Mesendoderm (in vitro differentiated cells): ENCODE data around the gene MAP3K1.

Experiments used
- DNase-seq: peaks from one replicate; pipeline ENCODE4 v3.0.0; 2013
- H2AK5ac ChIP-seq: 2 replicates; pipeline ENCODE4 v1.6.1; 2013; ENCODE audit warnings: low read length, inconsistent platforms
- H2BK120ac ChIP-seq: 2 replicates; pipeline ENCODE4 v1.6.1; 2013; ENCODE audit warnings: low read depth, mild to moderate bottlenecking, low read length, moderate library complexity, mixed read lengths
- H2BK15ac ChIP-seq: replicated peaks from 2 replicates; pipeline ENCODE4 v1.6.1; 2013; ENCODE audit warnings: low read depth, mild to moderate bottlenecking, moderate library complexity
- H2BK5ac ChIP-seq: 2 replicates; pipeline ENCODE4 v1.6.1; 2013; ENCODE audit warnings: low read length, inconsistent platforms
- H3K18ac ChIP-seq: 2 replicates; pipeline ENCODE4 v1.6.1; 2013; ENCODE audit warnings: mild to moderate bottlenecking, low read length, mixed read lengths
- H3K23ac ChIP-seq: one replicate; pipeline ENCODE4 v1.6.1; 2013; ENCODE audit warnings: low read length
- H3K27ac ChIP-seq: 2 replicates; pipeline ENCODE4 v1.5.1; 2013; ENCODE audit warnings: low read depth, mild to moderate bottlenecking, inconsistent platforms, low read length, moderate library complexity
- H3K27me3 ChIP-seq: 2 replicates; pipeline ENCODE4 v1.6.1; 2013; ENCODE audit warnings: low read length, control low read depth, mild to moderate bottlenecking, inconsistent platforms; ENCODE audit not compliant: insufficient read depth, poor library complexity
- H3K36me3 ChIP-seq: 2 replicates; pipeline ENCODE4 v1.6.1; 2013; ENCODE audit warnings: low read length, inconsistent platforms; ENCODE audit not compliant: control insufficient read depth, insufficient read depth
- H3K4ac ChIP-seq: one replicate; pipeline ENCODE4 v1.6.1; 2013; ENCODE audit warnings: low read depth, mild to moderate bottlenecking, low read length, moderate library complexity
- H3K4me1 ChIP-seq: 2 replicates; pipeline ENCODE4 v1.6.1; 2013; ENCODE audit warnings: low read depth, low read length, inconsistent platforms; ENCODE audit not compliant: control insufficient read depth
- H3K4me2 ChIP-seq: 2 replicates; pipeline ENCODE4 v1.6.1; 2013; ENCODE audit warnings: low read length
- H3K4me3 ChIP-seq: 2 replicates; pipeline ENCODE4 v1.5.1; 2013; ENCODE audit warnings: mild to moderate bottlenecking, low read length
- H3K56ac ChIP-seq: one replicate; pipeline ENCODE4 v1.6.1; 2013; ENCODE audit warnings: low read length
- H3K79me1 ChIP-seq: 2 replicates; pipeline ENCODE4 v1.6.1; 2013; ENCODE audit warnings: low read length, inconsistent platforms
- H3K79me2 ChIP-seq: 2 replicates; pipeline ENCODE4 v1.6.1; 2013; ENCODE audit warnings: mild to moderate bottlenecking, low read length; ENCODE audit not compliant: control insufficient read depth, insufficient read depth
- H3K9ac ChIP-seq: 2 replicates; pipeline ENCODE4 v1.6.1; 2013; ENCODE audit warnings: low read length, inconsistent platforms
- H4K5ac ChIP-seq: one replicate; pipeline ENCODE4 v1.6.1; 2013; ENCODE audit warnings: low read length
- H4K8ac ChIP-seq: one replicate; pipeline ENCODE4 v1.6.1; 2013; ENCODE audit warnings: low read depth, mild to moderate bottlenecking, control low read depth, low read length, moderate library complexity
- WGBS: extraction: QIAGEN DNeasy Blood & Tissue Kit; methylation state at CpG from one replicate; pipeline ENCODE4 v1.1.7; 2013; ENCODE audit warnings: low lambda C conversion rate, missing lambda C conversion rate; ENCODE audit not compliant: insufficient coverage; ENCODE audit errors: extremely low coverage; 5-methylcytosine and 5-hydroxymethylcytosine counted together

Gene MAP3K1

GRCh38 chr5:56854920-56855319 is 39.6 kb downstream of the MAP3K1 start:
- no peak overlapping the region for H2BK5ac ChIP-seq
- H2AK5ac ChIP-seq: no peak overlapping the region
- no peak overlapping the region for H3K4ac ChIP-seq
- H3K18ac ChIP-seq: no peak overlapping the region
- H2BK15ac ChIP-seq: no peak overlapping the region
- no peak overlapping the region for H3K23ac ChIP-seq
- WGBS: no CpG with 5 or more reads among the region's 1 CpG
- peaks cover 22% of the 10 kb centered on the region for H3K79me2 ChIP-seq
- H3K36me3 ChIP-seq: no peaks in the 10 kb centered on the region
- H2BK120ac ChIP-seq: no peak overlapping the region
- no peak overlapping the region for H4K5ac ChIP-seq
- H3K79me1 ChIP-seq: peaks cover 10% of the 10 kb centered on the region
- H4K8ac ChIP-seq: no peak overlapping the region
- no peaks in the 10 kb centered on the region for H3K27me3 ChIP-seq
- no peak overlapping the region for H3K56ac ChIP-seq
- H3K27ac ChIP-seq: no peak overlapping the region
- H3K9ac ChIP-seq: no peak overlapping the region
- H3K4me1 ChIP-seq: peaks cover 3% of the 10 kb centered on the region
- H3K4me2 ChIP-seq: no peak overlapping the region
- DNase-seq: no peak
- H3K4me3 ChIP-seq: no peak overlapping the region

GRCh38 chr5:56856541-56857178 is 41.3 kb downstream of the MAP3K1 start:
- no peak overlapping the region for H2BK120ac ChIP-seq
- H3K79me1 ChIP-seq: peaks cover 2% of the 10 kb centered on the region
- H3K4me1 ChIP-seq: peaks cover 3% of the 10 kb centered on the region
- no peak overlapping the region for H3K18ac ChIP-seq
- no CpG with 5 or more reads among the region's 5 CpGs for WGBS
- H3K27ac ChIP-seq: no peak overlapping the region
- H3K79me2 ChIP-seq: peaks cover 11% of the 10 kb centered on the region
- H2AK5ac ChIP-seq: no peak overlapping the region
- no peak overlapping the region for H2BK15ac ChIP-seq
- no peak overlapping the region for H2BK5ac ChIP-seq
- no peak for DNase-seq
- H4K8ac ChIP-seq: no peak overlapping the region
- H4K5ac ChIP-seq: no peak overlapping the region
- H3K4ac ChIP-seq: no peak overlapping the region
- no peak overlapping the region for H3K4me2 ChIP-seq
- no peak overlapping the region for H3K4me3 ChIP-seq
- no peak overlapping the region for H3K56ac ChIP-seq
- H3K23ac ChIP-seq: no peak overlapping the region
- no peak overlapping the region for H3K9ac ChIP-seq
- H3K27me3 ChIP-seq: no peaks in the 10 kb centered on the region
- no peaks in the 10 kb centered on the region for H3K36me3 ChIP-seq

GRCh38 chr5:56858777-56859442 is 43.6 kb downstream of the MAP3K1 start:
- Histone ChIP-seq H3K4me2 (no peak overlapping the region), H4K8ac (no peak overlapping the region), H2BK15ac (no peak overlapping the region), H3K27ac (no peak overlapping the region), H3K4me1 (no peaks in the 10 kb centered on the region), H3K27me3 (no peaks in the 10 kb centered on the region), H3K79me2 (peaks cover 4% of the 10 kb centered on the region), H3K79me1 (no peaks in the 10 kb centered on the region), H3K23ac (no peak overlapping the region), H3K4ac (no peak overlapping the region), H2BK120ac (no peak overlapping the region), H3K36me3 (no peaks in the 10 kb centered on the region), H2AK5ac (no peak overlapping the region), H3K9ac (no peak overlapping the region), H4K5ac (no peak overlapping the region), H3K18ac (no peak overlapping the region), H3K4me3 (no peak overlapping the region), H3K56ac (no peak overlapping the region), H2BK5ac (no peak overlapping the region)
- DNase-seq: no peak
- no CpG with 5 or more reads among the region's 2 CpGs for WGBS

- H3K36me3 ChIP-seq: no peaks in the 10 kb centered on the region
- no peak overlapping the region for H2AK5ac ChIP-seq
- WGBS: no CpG with 5 or more reads among the region's 4 CpGs
- no peak overlapping the region for H3K23ac ChIP-seq
- no peak overlapping the region for H4K8ac ChIP-seq
- H3K4me3 ChIP-seq: no peak overlapping the region
- H3K4me1 ChIP-seq: no peaks in the 10 kb centered on the region
- no peak overlapping the region for H3K4me2 ChIP-seq
- no peaks in the 10 kb centered on the region for H3K79me2 ChIP-seq
- peak; percentile 22 for DNase-seq
- H3K27me3 ChIP-seq: no peaks in the 10 kb centered on the region
- no peak overlapping the region for H3K4ac ChIP-seq
- H3K79me1 ChIP-seq: no peaks in the 10 kb centered on the region
- H4K5ac ChIP-seq: no peak overlapping the region
- no peak overlapping the region for H2BK5ac ChIP-seq
- no peak overlapping the region for H2BK120ac ChIP-seq
- no peak overlapping the region for H2BK15ac ChIP-seq
- no peak overlapping the region for H3K9ac ChIP-seq
- no peak overlapping the region for H3K18ac ChIP-seq
- H3K27ac ChIP-seq: no peak overlapping the region
- no peak overlapping the region for H3K56ac ChIP-seq
Observed at GRCh38 chr5:56861893-56862485, 46.6 kb downstream of the MAP3K1 start.

- DNase-seq: no peak
- Histone ChIP-seq H3K36me3 (no peaks in the 10 kb centered on the region), H3K27ac (no peak overlapping the region), H3K27me3 (no peaks in the 10 kb centered on the region), H3K9ac (no peak overlapping the region), H2BK5ac (no peak overlapping the region), H3K4me2 (no peak overlapping the region), H3K79me2 (no peaks in the 10 kb centered on the region), H2BK15ac (no peak overlapping the region), H4K8ac (no peak overlapping the region), H3K4ac (no peak overlapping the region), H3K18ac (no peak overlapping the region), H4K5ac (no peak overlapping the region), H3K79me1 (no peaks in the 10 kb centered on the region), H2AK5ac (no peak overlapping the region), H3K23ac (no peak overlapping the region), H2BK120ac (no peak overlapping the region), H3K56ac (no peak overlapping the region), H3K4me1 (no peaks in the 10 kb centered on the region), H3K4me3 (no peak overlapping the region)
- no CpG with 5 or more reads among the region's 3 CpGs for WGBS
Observed at GRCh38 chr5:56862909-56863308, 47.6 kb downstream of the MAP3K1 start.
